Kidney epithelial cell (primary cell): ENCODE data around the gene PRKCSH. TPM values are rescaled to one million over a fixed set of nuclear protein-coding genes. Genes with fewer than 3 reads are reported as not detected.
"Not testable (repeated sequence)": the region's sequence is repeated elsewhere in the genome, so short reads cannot be mapped to it uniquely, and the experiment has no call there.

ENCODE experiments used
- DNase-seq: peaks from one replicate; pipeline ENCODE4 v3.0.0-alpha.2; 2010; ENCODE audit warnings: low read depth
- H3K27me3 ChIP-seq: 2 replicates; pipeline ENCODE4 v1.6.0; 2011; ENCODE audit warnings: low read length; ENCODE audit not compliant: control insufficient read depth, insufficient read depth
- H3K36me3 ChIP-seq: 2 replicates; pipeline ENCODE4 v1.5.1; 2011; ENCODE audit warnings: low read length; ENCODE audit not compliant: control insufficient read depth, insufficient read depth
- H3K4me3 ChIP-seq: 2 replicates; pipeline ENCODE4 v1.5.1; 2011; ENCODE audit warnings: low read depth, mild to moderate bottlenecking, control low read depth, low read length
- total RNA-seq: library from RNA; depleted of rRNA; stranded (reverse); fragments of >200 nt; gene quantifications from 2 replicates; pipeline ENCODE4 v1.2.3, GENCODE V29; 2015
- TF ChIP-seq, protein P1 (sequence below): IDR thresholded peaks from 2 replicates; pipeline ENCODE4 v1.5.1; 2011; ENCODE audit warnings: mild to moderate bottlenecking, moderate library complexity, low read length, control low read depth, inconsistent platforms; ENCODE audit not compliant: insufficient read depth, poor library complexity, severe bottlenecking

Gene PRKCSH
- total RNA-seq, 1 donor from 2014 or later, result 269 TPM

DNA sequence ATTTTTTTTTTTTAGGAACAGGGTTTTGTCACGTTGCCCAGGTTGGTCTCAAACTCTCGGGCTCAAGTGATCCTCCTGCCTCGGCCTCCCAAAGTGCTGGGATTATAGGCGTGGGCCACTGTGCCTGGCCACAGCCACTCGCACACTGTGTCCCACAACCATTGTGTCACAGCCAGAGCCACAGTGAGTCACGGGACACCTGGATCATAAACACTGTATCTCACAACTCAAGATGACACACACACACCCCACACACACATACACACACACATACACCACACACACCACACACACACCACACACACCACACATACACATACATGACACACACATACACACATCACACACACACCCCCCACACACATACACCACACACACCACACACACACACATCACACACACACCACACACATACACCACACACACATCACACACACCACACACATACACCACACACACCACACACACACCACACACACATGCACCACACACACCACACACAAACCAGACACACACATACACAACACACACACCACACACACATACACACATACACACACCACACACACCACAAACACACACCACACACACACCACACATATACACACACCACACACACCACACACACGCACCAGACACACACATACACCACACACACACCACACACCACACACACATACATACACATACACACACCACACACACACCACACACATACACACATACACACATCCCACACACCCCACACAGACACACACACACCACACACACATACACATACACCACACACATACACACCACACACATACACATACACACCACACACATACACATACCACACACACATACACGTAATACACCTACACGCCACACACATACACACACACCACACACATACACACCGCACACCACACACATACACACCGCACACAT, 29.2 kb downstream of the PRKCSH start:
- TF ChIP-seq, protein P1, sequence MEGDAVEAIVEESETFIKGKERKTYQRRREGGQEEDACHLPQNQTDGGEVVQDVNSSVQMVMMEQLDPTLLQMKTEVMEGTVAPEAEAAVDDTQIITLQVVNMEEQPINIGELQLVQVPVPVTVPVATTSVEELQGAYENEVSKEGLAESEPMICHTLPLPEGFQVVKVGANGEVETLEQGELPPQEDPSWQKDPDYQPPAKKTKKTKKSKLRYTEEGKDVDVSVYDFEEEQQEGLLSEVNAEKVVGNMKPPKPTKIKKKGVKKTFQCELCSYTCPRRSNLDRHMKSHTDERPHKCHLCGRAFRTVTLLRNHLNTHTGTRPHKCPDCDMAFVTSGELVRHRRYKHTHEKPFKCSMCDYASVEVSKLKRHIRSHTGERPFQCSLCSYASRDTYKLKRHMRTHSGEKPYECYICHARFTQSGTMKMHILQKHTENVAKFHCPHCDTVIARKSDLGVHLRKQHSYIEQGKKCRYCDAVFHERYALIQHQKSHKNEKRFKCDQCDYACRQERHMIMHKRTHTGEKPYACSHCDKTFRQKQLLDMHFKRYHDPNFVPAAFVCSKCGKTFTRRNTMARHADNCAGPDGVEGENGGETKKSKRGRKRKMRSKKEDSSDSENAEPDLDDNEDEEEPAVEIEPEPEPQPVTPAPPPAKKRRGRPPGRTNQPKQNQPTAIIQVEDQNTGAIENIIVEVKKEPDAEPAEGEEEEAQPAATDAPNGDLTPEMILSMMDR, result no peak
- Histone ChIP-seq H3K27me3 (no peaks in the 10 kb centered on the region), H3K36me3 (no peaks in the 10 kb centered on the region), H3K4me3 (no peak overlapping the region)
- no peak for DNase-seq

DNA sequence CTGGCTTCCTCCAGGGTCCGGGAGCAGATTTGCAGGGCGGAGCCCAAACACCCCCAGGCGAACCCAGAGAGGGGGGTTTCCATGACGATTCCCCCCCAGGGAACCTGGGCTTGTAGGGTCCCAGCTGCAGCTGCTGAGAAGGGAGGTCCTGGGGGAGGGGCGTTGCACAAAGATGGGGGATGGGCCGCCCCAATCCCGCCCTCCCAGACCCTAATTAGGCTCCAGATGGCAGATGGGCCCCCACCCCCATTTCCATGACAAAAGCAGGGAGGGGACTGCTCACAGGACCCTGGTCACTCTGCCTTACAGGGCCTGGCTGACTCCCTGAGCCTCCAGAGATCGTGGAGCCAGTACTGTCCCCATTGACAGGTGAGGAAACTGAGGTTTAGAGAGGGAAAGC, 30.2 kb downstream of the PRKCSH start:
- no peak for DNase-seq
- TF ChIP-seq, protein P1, result no peak
- Histone ChIP-seq H3K4me3 (no peak overlapping the region), H3K27me3 (no peaks in the 10 kb centered on the region), H3K36me3 (no peaks in the 10 kb centered on the region)

DNA sequence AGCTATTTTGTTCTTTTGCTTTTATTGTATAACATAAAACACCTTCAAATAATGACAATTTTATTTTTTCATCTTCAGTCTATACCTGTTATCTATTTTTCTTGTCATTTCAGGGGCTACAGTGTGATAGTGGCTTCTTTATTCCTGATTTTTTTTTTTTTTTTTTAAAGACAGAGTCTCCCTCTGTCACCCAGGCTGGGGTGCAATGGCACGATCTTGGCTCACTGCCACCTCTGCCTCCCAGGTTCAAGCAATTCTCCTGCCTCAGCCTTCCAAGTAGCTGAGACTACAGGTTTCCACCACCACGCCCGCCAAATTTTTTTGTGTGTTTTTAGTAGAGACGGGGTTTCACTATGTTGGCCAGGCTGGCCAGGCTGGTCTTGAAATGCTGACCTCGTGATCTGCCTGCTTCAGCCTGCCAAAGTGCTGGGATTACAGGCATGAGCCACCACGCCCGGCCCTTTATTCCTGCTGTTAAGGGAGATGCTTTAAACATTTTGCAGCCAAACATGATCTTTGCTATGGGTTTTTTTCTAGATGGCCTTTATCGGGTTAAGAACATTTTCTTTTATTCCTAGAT, 32.9 kb downstream of the PRKCSH start:
- H3K36me3 ChIP-seq, H3K4me3 ChIP-seq, H3K27me3 ChIP-seq, DNase-seq: not testable (repeated sequence)

DNA sequence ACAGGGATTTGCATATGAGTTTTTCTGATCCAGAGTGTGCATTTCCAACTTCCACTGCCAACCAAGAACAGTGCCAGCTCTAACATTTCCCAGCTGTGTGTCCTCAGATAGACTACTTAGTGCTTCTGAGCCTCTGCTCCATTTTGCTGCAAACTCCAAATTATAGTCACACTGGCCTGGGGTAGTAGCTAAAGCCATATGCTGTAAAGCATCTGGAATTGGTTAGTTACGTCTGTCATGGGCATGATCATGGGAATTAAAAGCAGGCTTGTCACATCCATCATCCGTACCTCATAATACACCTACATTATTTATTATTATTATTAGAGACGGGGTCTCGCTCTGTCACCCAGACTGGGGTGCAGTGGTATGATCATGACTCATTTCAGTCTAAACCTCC, 38.3 kb downstream of the PRKCSH start:
- DNase-seq, result no peak
- H3K4me3 ChIP-seq, result no peak overlapping the region
- TF ChIP-seq, protein P1, result no peak

DNA sequence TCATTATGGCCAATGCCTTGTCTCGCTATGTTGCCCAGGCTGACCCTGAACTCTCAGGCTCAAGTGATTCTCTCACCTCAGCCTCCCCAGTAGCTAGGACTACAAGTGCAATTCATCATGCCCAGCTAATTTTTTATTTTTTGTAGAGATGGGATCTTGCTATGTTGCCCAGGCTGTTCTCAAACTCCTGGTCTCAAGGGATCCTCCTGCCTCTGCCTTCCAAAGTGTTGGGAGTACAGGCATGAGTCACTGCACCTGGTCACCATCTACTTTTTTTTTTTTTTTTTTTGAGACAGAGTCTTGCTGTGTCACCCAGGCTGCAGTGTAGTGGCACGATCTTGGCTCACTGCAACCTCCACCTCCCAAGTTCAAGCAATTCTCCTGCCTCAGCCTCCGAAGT, 39.9 kb downstream of the PRKCSH start:
- H3K36me3 ChIP-seq, DNase-seq, H3K4me3 ChIP-seq: not testable (repeated sequence)
- peaks cover 28% of the 10 kb centered on the region for H3K27me3 ChIP-seq

More for the DNA sequence above, 38.3 kb downstream of the PRKCSH start:
- H3K27me3 ChIP-seq, result peaks cover 12% of the 10 kb centered on the region
- H3K36me3 ChIP-seq, result no peaks in the 10 kb centered on the region

DNA sequence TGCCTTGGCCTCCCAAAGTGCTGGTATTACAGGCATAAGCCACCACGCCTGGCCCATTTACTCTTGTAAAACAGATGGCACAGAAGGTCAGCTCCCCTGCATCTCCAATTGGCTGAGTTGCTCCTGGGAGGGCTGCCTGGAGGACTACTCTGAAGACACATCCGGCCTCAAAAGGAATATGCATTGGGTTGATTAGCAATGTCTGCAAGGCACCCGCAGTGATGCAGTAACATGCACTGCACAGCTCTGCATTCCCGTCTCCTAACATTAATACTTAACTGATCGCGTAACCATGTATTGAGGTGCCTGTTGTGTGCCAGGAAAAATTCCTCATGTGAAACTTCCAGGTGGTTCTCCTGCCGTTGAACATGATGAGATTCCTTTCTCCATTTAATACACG, 40.4 kb downstream of the PRKCSH start:
- peaks cover 33% of the 10 kb centered on the region for H3K27me3 ChIP-seq
- no peak overlapping the region for H3K4me3 ChIP-seq
- no peak for DNase-seq
- TF ChIP-seq, protein P1, result no peak
- no peaks in the 10 kb centered on the region for H3K36me3 ChIP-seq
